ENCODE data around the gene EHD1. TPM values are rescaled to one million over a fixed set of nuclear protein-coding genes. Genes with fewer than 3 reads are reported as not detected.

EHD1 gene
- total and polyA plus RNA-seq, 9 donors = 14.3 to 87.8 (median 33.5) TPM

DNA sequence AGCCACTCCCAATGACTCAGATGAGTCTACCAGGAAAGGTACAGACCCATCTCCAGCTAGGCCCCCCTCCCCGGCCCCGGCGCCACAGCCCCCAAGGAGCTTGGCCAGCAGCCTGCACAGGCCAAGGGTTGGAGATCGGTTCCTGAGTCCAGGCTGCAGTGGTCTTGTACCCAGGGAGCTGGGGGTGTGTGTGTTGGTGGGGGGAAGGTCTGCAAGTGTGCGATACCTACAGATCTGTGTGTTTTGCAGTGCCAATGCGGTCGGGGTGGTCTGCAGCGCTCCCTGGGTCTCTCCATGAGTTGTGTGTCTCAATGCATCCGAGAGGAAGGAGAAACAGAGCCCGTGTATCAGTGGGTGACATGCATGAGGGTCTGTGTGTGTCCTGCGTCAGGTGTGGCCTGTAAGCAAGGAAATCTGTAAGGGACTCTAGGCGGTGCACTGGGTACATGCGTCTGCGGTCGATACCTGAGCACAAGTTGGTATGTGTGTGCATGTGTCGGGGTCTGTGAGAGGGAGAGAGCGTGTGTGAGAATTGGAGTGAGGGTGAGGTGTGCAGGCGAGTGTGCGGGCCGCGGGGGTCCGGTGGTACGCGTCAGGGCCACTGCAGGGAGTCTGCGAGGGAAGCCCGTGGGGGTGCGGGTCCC is 34.6 kb downstream of the EHD1 start:
- Histone ChIP-seq H3K9me3 (no peaks in the 10 kb centered on the region), H3K27ac (peak overlapping the region; percentile 28 to 66), H3K36me3 (no peaks in the 10 kb centered on the region), H3K27me3 (no peaks in the 10 kb centered on the region), H3K4me1 (ENCODE audit: insufficient read depth) (peaks cover 7% of the 10 kb centered on the region), H3K4me3 (peak overlapping the region; percentile 46)
- DNase-seq = peak in 2 of 5 donors; percentile 53 to 58
- TF ChIP-seq, protein P1, sequence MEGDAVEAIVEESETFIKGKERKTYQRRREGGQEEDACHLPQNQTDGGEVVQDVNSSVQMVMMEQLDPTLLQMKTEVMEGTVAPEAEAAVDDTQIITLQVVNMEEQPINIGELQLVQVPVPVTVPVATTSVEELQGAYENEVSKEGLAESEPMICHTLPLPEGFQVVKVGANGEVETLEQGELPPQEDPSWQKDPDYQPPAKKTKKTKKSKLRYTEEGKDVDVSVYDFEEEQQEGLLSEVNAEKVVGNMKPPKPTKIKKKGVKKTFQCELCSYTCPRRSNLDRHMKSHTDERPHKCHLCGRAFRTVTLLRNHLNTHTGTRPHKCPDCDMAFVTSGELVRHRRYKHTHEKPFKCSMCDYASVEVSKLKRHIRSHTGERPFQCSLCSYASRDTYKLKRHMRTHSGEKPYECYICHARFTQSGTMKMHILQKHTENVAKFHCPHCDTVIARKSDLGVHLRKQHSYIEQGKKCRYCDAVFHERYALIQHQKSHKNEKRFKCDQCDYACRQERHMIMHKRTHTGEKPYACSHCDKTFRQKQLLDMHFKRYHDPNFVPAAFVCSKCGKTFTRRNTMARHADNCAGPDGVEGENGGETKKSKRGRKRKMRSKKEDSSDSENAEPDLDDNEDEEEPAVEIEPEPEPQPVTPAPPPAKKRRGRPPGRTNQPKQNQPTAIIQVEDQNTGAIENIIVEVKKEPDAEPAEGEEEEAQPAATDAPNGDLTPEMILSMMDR (IDR thresholded peaks at IDR 0.05) = no peak
- no peak for TF ChIP-seq EP300 (IDR thresholded peaks at IDR 0.05)
- TF ChIP-seq POLR2A (IDR thresholded peaks at IDR 0.05) = no peak
- 53 to 57% (median 55%) methylated on average over 26 to 27 of the region's 27 CpGs for WGBS, 3 donors
- intact Hi-C loops (cut with DNase I) = loop anchor here (2.0 to 10.0 kb wide), 6 partner anchors 45 to 278 kb away; partner anchors contain the start of genes ARL2 (in 3 of the 4), FAU (in 1 of the 4), MRPL49 (in 1 of the 4) and TM7SF2 (in 1 of the 4)

DNA sequence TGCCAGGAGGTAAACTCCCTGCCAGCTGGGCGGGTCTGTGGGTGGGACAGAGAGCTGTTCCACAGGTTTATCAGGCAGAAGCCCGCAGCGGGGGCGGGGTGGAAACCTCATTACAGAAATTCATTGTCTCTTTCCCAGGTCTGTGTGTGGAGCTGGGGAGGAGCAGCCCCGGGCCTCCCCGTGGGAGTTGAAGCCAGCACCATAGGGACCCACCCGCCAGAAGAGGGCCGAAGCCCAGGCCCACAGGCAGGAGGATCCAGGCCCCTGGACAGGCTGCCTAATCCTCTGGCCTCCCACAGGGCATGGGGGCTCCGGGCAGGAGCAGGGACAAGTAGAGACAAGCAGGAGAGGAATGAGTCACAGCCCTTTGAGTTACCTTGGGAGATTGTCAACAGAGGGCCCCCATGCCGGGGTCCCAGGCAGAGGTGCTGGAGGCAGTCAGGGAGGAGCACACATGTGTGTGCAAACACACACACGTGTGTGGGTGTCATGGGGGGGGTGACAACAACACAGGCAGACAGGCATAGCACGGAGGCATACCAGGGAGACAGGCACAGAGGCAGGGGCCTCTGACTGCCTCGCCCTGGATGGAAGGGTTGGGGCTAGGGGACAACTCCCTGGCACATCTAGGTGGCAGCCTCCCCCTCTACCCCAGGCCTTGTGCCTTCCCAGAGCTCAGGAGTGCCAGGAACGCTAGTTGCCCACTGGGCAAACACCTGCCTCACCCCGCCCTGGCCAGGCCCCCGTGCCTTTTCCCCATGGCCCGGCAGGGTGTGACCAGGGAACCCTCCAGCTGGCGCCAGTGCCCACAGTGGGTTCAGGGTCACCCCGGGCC is 35.4 kb downstream of the EHD1 start:
- no peaks in the 10 kb centered on the region for H3K27me3 ChIP-seq
- no peak overlapping the region for H3K4me3 ChIP-seq
- TF ChIP-seq, protein P1 (IDR thresholded peaks at IDR 0.05) = no peak
- no peak for TF ChIP-seq POLR2A (IDR thresholded peaks at IDR 0.05)
- no peak for TF ChIP-seq EP300 (IDR thresholded peaks at IDR 0.05)
- intact Hi-C loops (cut with DNase I) = loop anchor here (5.0 to 10.0 kb wide), 4 partner anchors 162 to 279 kb away; partner anchors contain the start of genes ARL2 (in 3 of the 4), FAU (in 1 of the 4), MRPL49 (in 1 of the 4) and TM7SF2 (in 1 of the 4)
- H3K27ac ChIP-seq = peak overlapping the region; percentile 18 to 41
- peak in 1 of 5 donors; percentile 58 for DNase-seq
- no peaks in the 10 kb centered on the region for H3K36me3 ChIP-seq
- H3K9me3 ChIP-seq = no peaks in the 10 kb centered on the region
- WGBS, 3 donors = 77 to 78% (median 77%) methylated on average over 19 of the region's 19 CpGs
- H3K4me1 ChIP-seq (ENCODE audit: insufficient read depth) = peaks cover 7% of the 10 kb centered on the region

DNA sequence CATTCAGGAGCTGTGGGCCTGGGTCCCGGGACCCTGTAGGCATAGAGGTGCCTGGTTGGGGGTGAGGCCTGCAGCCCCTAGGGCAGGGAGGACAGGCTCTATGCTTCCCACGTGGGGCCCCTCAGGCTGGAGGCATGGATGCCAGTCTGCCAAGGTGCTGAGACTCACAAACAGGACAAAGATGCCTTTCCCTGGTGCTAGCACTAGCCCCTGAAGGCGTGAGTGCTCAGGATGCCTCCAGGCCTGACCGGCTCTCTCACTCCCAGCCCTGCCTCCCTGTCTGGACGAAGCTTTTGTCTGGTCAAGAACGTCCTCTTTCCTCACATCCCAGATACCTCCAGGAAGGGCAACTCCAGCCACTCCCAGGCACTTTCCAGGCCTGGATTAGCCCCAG is 36.1 kb downstream of the EHD1 start:
- Histone ChIP-seq H3K36me3 (no peaks in the 10 kb centered on the region), H3K27ac (no peak overlapping the region), H3K4me1 (ENCODE audit: insufficient read depth) (peaks cover 6% of the 10 kb centered on the region), H3K9me3 (no peaks in the 10 kb centered on the region), H3K4me3 (no peak overlapping the region), H3K27me3 (no peaks in the 10 kb centered on the region)
- WGBS, 3 donors = 76 to 85% (median 81%) methylated on average over 6 of the region's 6 CpGs
- no peak for DNase-seq
- intact Hi-C loops (cut with DNase I) = loop anchor here (5.0 to 10.0 kb wide), 4 partner anchors 162 to 280 kb away; partner anchors contain the start of genes ARL2 (in 3 of the 4), FAU (in 1 of the 4), MRPL49 (in 1 of the 4) and TM7SF2 (in 1 of the 4)
- TF ChIP-seq POLR2A (IDR thresholded peaks at IDR 0.05) (no peak), EP300 (IDR thresholded peaks at IDR 0.05) (no peak)
- TF ChIP-seq, protein P1 (IDR thresholded peaks at IDR 0.05) = no peak

DNA sequence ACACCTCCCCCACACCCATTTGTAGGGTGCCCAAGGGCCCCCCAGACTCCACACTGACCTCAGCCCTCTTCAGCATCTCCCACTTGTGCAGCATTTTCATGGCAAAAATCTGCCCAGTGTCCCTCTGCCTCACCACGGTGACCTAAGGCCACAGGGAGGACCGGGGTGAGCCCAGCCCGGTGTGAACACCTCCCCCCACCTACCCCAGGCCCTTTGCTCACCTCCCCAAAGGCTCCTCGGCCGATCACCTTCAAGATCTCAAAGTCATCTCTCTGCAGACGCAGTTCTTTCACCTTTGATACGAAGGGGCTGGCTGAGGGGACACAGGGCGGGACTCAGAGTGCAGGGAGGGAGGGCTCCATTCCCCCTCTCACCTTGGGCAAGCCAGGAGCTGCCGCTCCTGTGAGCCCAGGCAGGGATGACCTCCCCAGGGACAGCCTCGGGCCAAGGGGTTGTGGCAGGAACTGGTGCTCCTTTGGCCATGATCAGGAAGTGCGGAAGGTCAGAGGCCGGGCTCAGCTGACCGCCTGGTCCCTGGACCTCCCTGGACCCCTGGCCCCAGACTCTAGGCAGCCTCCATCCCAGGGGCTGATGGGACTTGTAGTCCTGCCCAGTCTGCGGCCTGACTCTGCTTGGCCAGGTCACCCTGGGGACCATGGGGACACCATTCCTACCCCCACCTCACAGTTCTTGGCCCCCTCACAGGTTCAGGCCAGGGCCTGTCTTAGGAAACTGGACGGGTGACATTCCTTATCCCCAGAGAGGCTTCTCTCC is 36.6 kb downstream of the EHD1 start:
- intact Hi-C loops (cut with DNase I) = loop anchor here (5.0 to 10.0 kb wide), 4 partner anchors 163 to 281 kb away; partner anchors contain the start of genes ARL2 (in 3 of the 4), FAU (in 1 of the 4), MRPL49 (in 1 of the 4) and TM7SF2 (in 1 of the 4)

More for the DNA sequence above, 36.6 kb downstream of the EHD1 start:
- WGBS, 3 donors = 87 to 91% (median 89%) methylated on average over 13 to 15 of the region's 15 CpGs
- Histone ChIP-seq H3K36me3 (no peaks in the 10 kb centered on the region), H3K9me3 (no peaks in the 10 kb centered on the region), H3K4me3 (no peak overlapping the region), H3K27me3 (no peaks in the 10 kb centered on the region), H3K4me1 (ENCODE audit: insufficient read depth) (peaks cover 5% of the 10 kb centered on the region), H3K27ac (no peak overlapping the region)
- no peak for DNase-seq
- TF ChIP-seq EP300 (IDR thresholded peaks at IDR 0.05) (no peak), POLR2A (IDR thresholded peaks at IDR 0.05) (no peak)
- TF ChIP-seq, protein P1 (IDR thresholded peaks at IDR 0.05) = no peak

Measured in ovary (tissue), 9 donors.